Aorta (tissue), 5 donors: Measurements from ENCODE around the gene ELOB. TPM values are rescaled to one million over a fixed set of nuclear protein-coding genes. Genes with fewer than 3 reads are reported as not detected.
A peak's percentile ranks its signal among the peaks of the same experiment; 100 is the strongest.

ENCODE experiments used
- ATAC-seq: fragments of 200-7000 bp; cut with Tn5 transposase; one replicate; pipeline ENCODE4 v1.9.1; 2022; ENCODE audit warnings: moderate library complexity; ENCODE audit not compliant: low FRiP score
- DNase-seq, 2 donors: peaks; one replicate each; pipeline ENCODE4 v3.0.0-alpha.2; 2020
- H3K27ac ChIP-seq, 2 donors: one replicate each; pipeline ENCODE4 v1.5.1; 2013; ENCODE audit warnings: low read length in 2 of 2, mild to moderate bottlenecking in 2 of 2, moderate library complexity in 2 of 2, control low read depth in 1 of 2, inconsistent platforms in 1 of 2, low read depth in 1 of 2
- H3K27me3 ChIP-seq, 2 donors: one replicate each; pipeline ENCODE4 v1.6.1; 2013; ENCODE audit warnings: control low read depth in 1 of 2, low read length in 1 of 2, mild to moderate bottlenecking in 1 of 2, moderate library complexity in 1 of 2; ENCODE audit not compliant: insufficient read depth in 2 of 2, control insufficient read depth in 1 of 2
- H3K36me3 ChIP-seq, 2 donors: one replicate each; pipeline ENCODE4 v1.6.1; 2013; ENCODE audit warnings: control low read depth in 1 of 2, low read length in 1 of 2, mild to moderate bottlenecking in 1 of 2; ENCODE audit not compliant: insufficient read depth in 2 of 2, control insufficient read depth in 1 of 2
- H3K4me1 ChIP-seq, 2 donors: one replicate each; pipeline ENCODE4 v1.6.1; 2013; ENCODE audit warnings: low read length in 2 of 2, control low read depth in 1 of 2, mild to moderate bottlenecking in 1 of 2, moderate library complexity in 1 of 2; ENCODE audit not compliant: insufficient read depth in 2 of 2, control insufficient read depth in 1 of 2
- H3K4me3 ChIP-seq, 2 donors: one replicate each; pipeline ENCODE4 v1.5.1; 2013; ENCODE audit warnings: low read length in 2 of 2, control low read depth in 1 of 2, mild to moderate bottlenecking in 1 of 2
- H3K9me3 ChIP-seq: one replicate; pipeline ENCODE4 v1.6.1; 2013; ENCODE audit warnings: mild to moderate bottlenecking, low read length; ENCODE audit not compliant: control insufficient read depth
- WGBS, 2 donors: extraction: QIAGEN DNeasy Blood & Tissue Kit; methylation state at CpG; one replicate each; pipeline ENCODE4 v1.1.7; 2013; 5-methylcytosine and 5-hydroxymethylcytosine counted together
- intact Hi-C, 2 donors: fragments of 100-400 bp; cut with DNase I; formaldehyde crosslinking; loops; one replicate each; pipeline versions ENCODE4 v1.14.2 to v1.15.0; 2022
- polyA plus RNA-seq, 2 donors: library from polyadenylated mRNA; stranded (reverse); fragments of 200-250 nt; gene quantifications; one replicate each; pipeline ENCODE4 v1.2.3, GENCODE V29; 2013
- total RNA-seq, 2 donors: library from RNA; stranded (reverse); fragmentation: NEBNext Ultra II Directional; extraction: Animal tissue kit (Norgen Biotek cat#: 25700); gene quantifications; one replicate each; pipeline ENCODE4 v1.2.1, GENCODE V29; 2021
- donor health status: healthy with polysubstance abuse.
- donor health status: Bipolar disorder and iron deficiency.
- donor health status: DM: no; HTN: no; CAD: no.
- donor health status: DM: no; HTN: no; CAD: no.
- donor health status: DM: yes; HTN: yes; CAD: no.

The ELOB gene
- total and polyA plus RNA-seq, 4 donors, result 146 to 843 (median 271) TPM

GRCh38 chr16:2813771-2814221 is 36.7 kb upstream of the ELOB start:
- ATAC-seq (no peak), DNase-seq (peak; percentile 30 to 49)
- H3K36me3 ChIP-seq, result no peaks in the 10 kb centered on the region
- no peak overlapping the region for H3K27ac ChIP-seq
- H3K9me3 ChIP-seq, result peaks cover 1% of the 10 kb centered on the region
- WGBS, 2 donors, result 35 to 39% methylated on average over 7 of the region's 7 CpGs
- H3K4me1 ChIP-seq, result no peaks in the 10 kb centered on the region
- H3K4me3 ChIP-seq, result no peak overlapping the region
- intact Hi-C loops, result no loop called here
- no peaks in the 10 kb centered on the region for H3K27me3 ChIP-seq

GRCh38 chr16:2811703-2812471 is 34.8 kb upstream of the ELOB start:
- 42 to 48% methylated on average over 15 of the region's 15 CpGs for WGBS, 2 donors
- no peak for ATAC-seq

GRCh38 chr16:2810651-2811050 is 33.6 kb upstream of the ELOB start:
- ATAC-seq, result no peak
- H3K4me3 ChIP-seq, result no peak overlapping the region
- H3K27ac ChIP-seq, result no peak overlapping the region
- H3K36me3 ChIP-seq, result no peaks in the 10 kb centered on the region
- no peaks in the 10 kb centered on the region for H3K27me3 ChIP-seq
- H3K4me1 ChIP-seq, result no peaks in the 10 kb centered on the region
- intact Hi-C loops, result no loop called here
- no peaks in the 10 kb centered on the region for H3K9me3 ChIP-seq
- peak; percentile 28 to 60 for DNase-seq
- 81 to 83% methylated on average over 6 of the region's 6 CpGs for WGBS, 2 donors

More at GRCh38 chr16:2811703-2812471, 34.8 kb upstream of the ELOB start:
- H3K27me3 ChIP-seq, result no peaks in the 10 kb centered on the region
- H3K36me3 ChIP-seq, result no peaks in the 10 kb centered on the region
- no peaks in the 10 kb centered on the region for H3K9me3 ChIP-seq
- peak; percentile 30 to 40 for DNase-seq
- intact Hi-C loops, result no loop called here
- no peaks in the 10 kb centered on the region for H3K4me1 ChIP-seq
- H3K4me3 ChIP-seq, result no peak overlapping the region
- H3K27ac ChIP-seq, result no peak overlapping the region

GRCh38 chr16:2809149-2809760 is 32.2 kb upstream of the ELOB start:
- H3K9me3 ChIP-seq, result peaks cover 4% of the 10 kb centered on the region
- no peak overlapping the region for H3K4me3 ChIP-seq
- H3K27me3 ChIP-seq, result no peaks in the 10 kb centered on the region
- WGBS, 2 donors, result 75 to 76% methylated on average over 3 of the region's 3 CpGs
- H3K27ac ChIP-seq, result no peak overlapping the region
- DNase-seq, result no peak
- no peaks in the 10 kb centered on the region for H3K4me1 ChIP-seq
- intact Hi-C loops, result no loop called here
- no peak for ATAC-seq
- no peaks in the 10 kb centered on the region for H3K36me3 ChIP-seq

GRCh38 chr16:2808181-2808580 is 31.1 kb upstream of the ELOB start:
- Histone ChIP-seq H3K9me3 (peaks cover 8% of the 10 kb centered on the region), H3K4me3 (no peak overlapping the region), H3K27ac (no peak overlapping the region), H3K4me1 (no peaks in the 10 kb centered on the region), H3K36me3 (no peaks in the 10 kb centered on the region), H3K27me3 (no peaks in the 10 kb centered on the region)
- peak; percentile 9 to 30 for DNase-seq
- no peak for ATAC-seq
- intact Hi-C loops, result no loop called here
- WGBS, 2 donors, result 87% methylated on average over 7 of the region's 7 CpGs

GRCh38 chr16:2806286-2806685 is 29.2 kb upstream of the ELOB start:
- Histone ChIP-seq H3K9me3 (peaks cover 8% of the 10 kb centered on the region), H3K4me1 (no peaks in the 10 kb centered on the region), H3K4me3 (no peak overlapping the region), H3K27ac (no peak overlapping the region), H3K27me3 (no peaks in the 10 kb centered on the region), H3K36me3 (no peaks in the 10 kb centered on the region)
- ATAC-seq, result no peak
- peak; percentile 4 to 38 for DNase-seq
- WGBS, 2 donors, result 69% methylated on average over 5 of the region's 5 CpGs
- intact Hi-C loops, result no loop called here

- ATAC-seq (no peak), DNase-seq (peak in 1 of 2 donors; percentile 28)
- Histone ChIP-seq H3K27ac (no peak overlapping the region), H3K4me3 (no peak overlapping the region), H3K9me3 (peaks cover 8% of the 10 kb centered on the region), H3K4me1 (no peaks in the 10 kb centered on the region), H3K36me3 (no peaks in the 10 kb centered on the region), H3K27me3 (no peaks in the 10 kb centered on the region)
- WGBS, 2 donors, result 91 to 96% methylated on average over 4 of the region's 4 CpGs
- intact Hi-C loops, result no loop called here
Observed at GRCh38 chr16:2804728-2805127, 27.6 kb upstream of the ELOB start.

- Histone ChIP-seq H3K4me3 (no peak overlapping the region), H3K4me1 (no peaks in the 10 kb centered on the region), H3K27me3 (no peaks in the 10 kb centered on the region), H3K36me3 (no peaks in the 10 kb centered on the region), H3K27ac (no peak overlapping the region), H3K9me3 (peaks cover 8% of the 10 kb centered on the region)
- 79 to 81% methylated on average over 3 of the region's 3 CpGs for WGBS, 2 donors
- intact Hi-C loops, result no loop called here
- no peak for ATAC-seq
- peak in 1 of 2 donors; percentile 12 for DNase-seq
Observed at GRCh38 chr16:2803545-2804195, 26.6 kb upstream of the ELOB start.
